ENCODE results near the gene VTI1A. TPM values are rescaled to one million over a fixed set of nuclear protein-coding genes. Genes with fewer than 3 reads are reported as not detected.
A peak's percentile ranks its signal among the peaks of the same experiment; 100 is the strongest.

VTI1A gene
- total RNA-seq, 1 experiment from 2014 or later = 12.0 TPM

DNA sequence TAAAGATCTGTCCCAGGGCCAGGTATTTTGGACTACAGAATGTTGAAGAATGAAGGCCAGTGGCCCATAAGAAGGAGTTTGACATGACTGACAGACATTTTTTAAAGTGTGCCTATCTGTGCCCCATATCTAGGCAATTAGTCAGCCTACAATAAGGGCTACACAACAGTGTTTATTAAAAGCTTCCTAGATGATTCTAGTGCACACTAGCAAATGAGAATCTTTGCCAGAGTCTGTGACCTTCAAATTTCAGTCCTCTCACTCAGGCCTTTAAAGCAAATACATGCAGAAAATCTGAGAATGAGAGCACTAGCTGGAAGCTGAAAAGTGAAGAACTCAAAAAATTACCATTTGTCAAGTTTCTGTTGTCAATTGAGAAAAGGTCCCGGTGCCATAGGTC, 208.7 kb downstream of the VTI1A start:
- Histone ChIP-seq H3K27me3 (no peaks in the 10 kb centered on the region), H3K9me3 (no peaks in the 10 kb centered on the region), H3K4me3 (no peak overlapping the region), H3K36me3 (no peaks in the 10 kb centered on the region)
- DNase-seq = no peak

DNA sequence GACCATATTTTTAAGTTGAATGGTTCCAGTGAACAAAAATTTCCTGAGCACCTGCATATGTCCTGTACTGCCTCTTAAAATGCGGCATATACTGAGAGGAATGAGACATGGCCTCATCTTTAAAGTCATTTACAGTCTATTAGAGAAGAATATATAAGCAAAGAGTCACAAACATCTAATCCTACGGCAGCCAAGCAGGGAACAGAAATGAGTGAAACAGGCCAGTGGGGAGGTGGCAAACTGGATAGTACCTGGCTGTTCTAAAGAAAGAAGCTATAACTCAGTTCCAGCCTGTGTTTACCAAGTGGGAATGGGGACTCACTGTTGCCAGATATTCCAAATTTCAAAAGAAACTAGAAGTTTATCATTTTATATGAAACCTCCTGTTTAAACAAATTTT, 211.4 kb downstream of the VTI1A start:
- no peak for DNase-seq
- peaks cover 4% of the 10 kb centered on the region; the same call in 1 of the 2 replicates for H3K9me3 ChIP-seq
- no peaks in the 10 kb centered on the region for H3K36me3 ChIP-seq
- H3K27me3 ChIP-seq = no peaks in the 10 kb centered on the region
- H3K4me3 ChIP-seq = no peak overlapping the region

DNA sequence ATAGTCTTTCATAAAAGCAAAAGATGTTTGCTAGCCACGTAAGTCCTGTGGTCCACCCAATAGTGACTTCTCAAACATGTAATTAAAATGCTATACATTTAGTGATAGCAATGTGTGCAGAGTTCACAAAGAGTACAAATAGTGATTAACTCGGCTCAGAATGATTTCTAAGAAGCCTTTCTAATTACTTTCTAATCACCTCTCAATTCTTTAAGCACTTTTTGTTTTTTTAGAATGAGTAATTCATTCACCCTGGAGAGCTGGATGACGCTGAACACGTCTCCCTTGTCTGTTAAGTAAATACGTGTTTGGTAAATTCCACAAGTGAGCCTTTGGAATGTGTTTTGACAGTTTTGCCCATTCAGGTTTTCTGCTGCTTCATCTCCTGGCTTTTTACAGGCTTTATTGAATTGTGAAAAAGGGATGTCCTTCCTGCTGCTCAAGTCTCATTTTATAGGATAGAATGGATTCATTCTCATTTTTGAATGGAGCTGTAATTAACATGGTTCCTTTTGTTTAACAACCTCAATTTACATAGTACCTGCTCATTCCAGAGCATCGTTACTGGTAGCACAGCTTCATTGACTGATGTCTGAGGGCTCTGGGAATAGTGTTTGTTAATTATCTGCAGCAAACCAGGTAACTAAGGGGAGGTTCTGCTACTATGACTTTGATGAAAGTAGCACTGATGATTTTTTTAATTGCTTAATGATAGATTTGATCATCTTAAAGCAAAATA, 212.1 kb downstream of the VTI1A start:
- Histone ChIP-seq H3K27me3 (no peaks in the 10 kb centered on the region), H3K9me3 (peaks cover 4% of the 10 kb centered on the region; the same call in 1 of the 2 replicates), H3K36me3 (no peaks in the 10 kb centered on the region; the same call in 1 of the 2 replicates), H3K4me3 (no peak overlapping the region)
- DNase-seq = no peak

DNA sequence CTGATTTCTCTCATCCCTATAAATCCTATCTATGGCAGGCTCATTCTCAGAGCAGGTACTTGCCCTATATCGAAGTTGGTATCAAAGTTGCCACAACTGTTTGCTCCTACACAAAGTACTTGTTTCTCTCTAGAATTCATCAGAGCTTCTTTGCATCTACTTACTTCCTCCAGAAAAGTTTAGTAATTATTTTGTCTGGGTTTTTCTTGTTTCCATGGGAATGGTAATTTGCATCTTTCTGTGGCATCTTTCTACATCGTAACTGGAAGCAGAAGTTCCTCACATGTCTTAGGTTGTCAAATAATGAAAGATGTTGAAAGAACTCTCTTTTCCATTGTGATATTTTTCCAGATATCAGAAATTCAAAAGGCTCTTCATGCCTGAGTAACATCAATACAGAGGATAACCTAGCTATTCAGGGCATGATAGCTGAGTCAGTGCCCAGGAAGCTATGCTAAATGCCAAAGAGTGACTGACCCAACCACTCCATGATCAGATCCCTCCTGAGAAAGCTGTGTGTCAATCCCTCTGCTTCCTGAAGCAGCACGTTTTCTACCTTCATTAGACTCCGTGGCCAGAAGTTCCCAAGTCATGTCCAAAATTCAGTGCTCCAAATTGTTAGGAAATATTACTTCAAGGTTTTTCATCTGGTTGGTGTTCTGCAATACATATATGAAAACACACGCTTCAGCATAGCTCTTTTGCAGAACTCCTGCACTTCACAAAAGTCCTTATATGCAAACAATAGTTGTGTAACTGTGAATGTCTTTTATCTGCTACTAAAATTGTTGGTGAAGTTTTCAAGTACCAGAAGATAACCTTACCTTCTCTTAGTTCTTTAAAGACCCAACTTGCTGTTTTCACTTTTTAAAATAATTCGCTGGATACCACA, 216.5 kb downstream of the VTI1A start:
- DNase-seq = peak; percentile 75
- H3K9me3 ChIP-seq = peaks cover 4% of the 10 kb centered on the region; the same call in 1 of the 2 replicates
- H3K27me3 ChIP-seq = no peaks in the 10 kb centered on the region
- no peak overlapping the region for H3K4me3 ChIP-seq
- no peaks in the 10 kb centered on the region; the same call in 1 of the 2 replicates for H3K36me3 ChIP-seq

DNA sequence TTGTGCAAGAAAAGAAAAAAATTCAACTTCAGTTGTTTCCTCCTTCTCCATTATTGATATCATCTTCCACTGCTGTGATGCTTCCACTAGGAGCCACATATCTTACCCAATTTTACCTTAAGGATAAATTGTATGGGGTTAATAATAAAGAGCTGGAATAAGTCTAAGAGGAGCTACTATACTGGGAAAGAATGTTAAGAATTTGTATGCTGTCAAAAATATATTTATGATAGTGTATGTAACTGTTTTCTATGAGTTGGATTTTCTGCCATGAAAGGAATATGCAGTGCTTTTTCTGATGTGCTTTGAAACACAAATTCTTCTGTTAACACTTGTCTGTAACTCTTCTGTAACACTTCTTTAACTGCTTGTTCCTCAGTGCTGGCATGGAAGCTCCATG, 219.1 kb downstream of the VTI1A start:
- Histone ChIP-seq H3K9me3 (peaks cover 4% of the 10 kb centered on the region; the same call in 1 of the 2 replicates), H3K36me3 (no peaks in the 10 kb centered on the region; the same call in 1 of the 2 replicates), H3K27me3 (no peaks in the 10 kb centered on the region), H3K4me3 (no peak overlapping the region)
- no peak for DNase-seq

DNA sequence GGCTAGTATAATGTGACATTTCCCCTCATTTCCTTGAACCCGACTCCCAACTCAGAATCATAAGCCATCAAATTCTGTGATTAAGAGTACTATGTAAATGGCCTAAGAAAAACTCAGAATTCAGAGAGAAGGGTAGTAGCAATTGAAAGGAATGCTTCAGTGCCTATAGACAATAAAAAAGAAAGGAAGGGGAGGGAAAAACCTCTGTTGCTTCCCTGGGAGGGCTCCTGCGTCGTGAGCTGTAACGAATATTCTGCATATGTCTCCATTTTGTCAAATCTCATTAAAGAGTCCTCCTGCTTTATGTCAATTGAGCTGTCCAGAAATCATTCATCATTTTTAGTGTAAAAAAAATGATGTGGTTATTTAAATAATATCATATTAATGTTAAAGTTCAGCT, 223.0 kb downstream of the VTI1A start:
- no peak for DNase-seq
- Histone ChIP-seq H3K27me3 (no peaks in the 10 kb centered on the region), H3K4me3 (no peak overlapping the region), H3K9me3 (no peaks in the 10 kb centered on the region), H3K36me3 (no peaks in the 10 kb centered on the region)

DNA sequence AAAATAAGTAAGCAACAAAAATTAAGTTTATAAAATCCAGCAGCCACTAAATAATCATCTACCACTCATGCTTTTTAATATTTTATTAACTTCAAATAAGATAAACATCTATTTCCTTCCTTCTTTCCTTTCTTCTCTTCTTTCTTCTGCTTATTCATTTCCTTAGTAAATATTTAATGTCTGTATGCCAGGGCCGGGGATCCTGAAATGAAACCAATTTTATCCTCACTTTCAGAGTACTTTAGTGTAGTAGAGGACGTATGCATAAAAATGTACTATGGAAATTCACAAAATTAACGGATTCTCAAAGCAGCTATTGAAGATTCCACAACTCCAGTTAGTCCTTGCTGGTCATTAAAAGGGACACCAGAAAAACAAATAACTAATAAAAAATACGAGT, 224.7 kb downstream of the VTI1A start:
- Histone ChIP-seq H3K4me3 (no peak overlapping the region), H3K27me3 (no peaks in the 10 kb centered on the region), H3K9me3 (no peaks in the 10 kb centered on the region), H3K36me3 (no peaks in the 10 kb centered on the region)
- DNase-seq = no peak

DNA sequence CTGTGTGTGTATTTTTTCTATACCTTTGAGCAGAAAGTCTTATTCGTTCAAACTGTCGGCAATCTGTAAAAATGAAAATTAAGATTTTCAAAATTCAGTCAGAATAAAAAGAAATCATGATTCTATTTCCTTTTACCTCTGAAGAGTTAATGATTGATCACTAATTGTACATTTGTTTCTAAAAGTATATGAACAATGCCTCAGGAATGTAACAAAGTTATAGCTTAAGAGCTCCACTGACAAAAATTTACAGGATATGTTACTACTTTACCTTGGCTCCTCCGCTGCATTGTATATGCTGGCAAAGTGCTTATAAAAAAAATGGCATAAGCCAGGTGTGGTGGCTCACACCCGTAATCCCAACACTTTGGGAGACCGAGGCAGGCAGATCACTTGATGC, 225.7 kb downstream of the VTI1A start:
- no peak overlapping the region for H3K4me3 ChIP-seq
- no peaks in the 10 kb centered on the region for H3K27me3 ChIP-seq
- H3K9me3 ChIP-seq = no peaks in the 10 kb centered on the region
- no peak for DNase-seq
- no peaks in the 10 kb centered on the region for H3K36me3 ChIP-seq

DNA sequence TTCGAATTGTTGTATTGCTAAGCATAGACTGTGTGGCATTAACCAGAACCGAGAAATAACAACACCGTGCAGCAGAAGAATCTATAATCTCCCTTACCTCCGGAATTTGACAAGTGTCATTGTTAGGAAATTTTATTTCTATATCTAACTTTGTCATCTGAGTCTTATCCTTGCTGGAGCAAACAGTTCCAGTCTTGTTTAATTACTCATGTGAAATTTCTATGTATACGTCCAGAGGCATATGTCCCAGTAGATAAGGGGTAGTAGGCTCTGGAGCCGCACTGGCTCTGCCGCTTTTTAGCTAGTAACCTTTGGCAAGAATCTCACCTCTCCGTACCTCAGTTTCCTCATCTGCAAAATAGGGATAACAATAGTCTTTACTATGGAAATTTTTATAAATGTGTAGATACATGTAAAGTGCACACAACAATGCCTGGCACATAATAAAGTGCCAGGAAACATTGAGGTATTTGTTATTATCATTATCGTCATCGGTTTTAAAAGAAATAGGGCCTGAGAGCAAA, 228.6 kb downstream of the VTI1A start:
- H3K36me3 ChIP-seq = no peaks in the 10 kb centered on the region
- H3K9me3 ChIP-seq = no peaks in the 10 kb centered on the region
- H3K27me3 ChIP-seq = no peaks in the 10 kb centered on the region
- H3K4me3 ChIP-seq = no peak overlapping the region
- DNase-seq = no peak

DNA sequence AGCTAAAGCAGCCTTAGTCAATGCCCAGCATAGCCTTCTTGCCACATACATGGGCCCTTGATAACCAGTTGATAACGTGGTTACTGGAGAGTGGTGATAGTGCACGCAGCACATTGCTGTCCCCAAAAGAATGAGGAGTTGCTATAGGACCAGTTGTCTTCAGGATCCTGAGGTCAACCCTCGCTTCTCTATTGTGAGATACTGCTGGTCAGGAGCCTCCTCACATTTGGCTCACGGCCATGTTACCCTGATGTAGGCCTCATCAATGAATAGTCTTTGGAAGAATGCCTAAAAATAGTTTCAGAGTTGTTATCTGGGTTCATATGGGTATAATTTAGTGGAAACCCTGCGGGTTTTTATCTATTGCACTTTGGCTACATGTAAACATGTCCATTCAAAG, 230.7 kb downstream of the VTI1A start:
- Histone ChIP-seq H3K36me3 (no peaks in the 10 kb centered on the region), H3K4me3 (no peak overlapping the region), H3K9me3 (no peaks in the 10 kb centered on the region), H3K27me3 (no peaks in the 10 kb centered on the region)
- no peak for DNase-seq

DNA sequence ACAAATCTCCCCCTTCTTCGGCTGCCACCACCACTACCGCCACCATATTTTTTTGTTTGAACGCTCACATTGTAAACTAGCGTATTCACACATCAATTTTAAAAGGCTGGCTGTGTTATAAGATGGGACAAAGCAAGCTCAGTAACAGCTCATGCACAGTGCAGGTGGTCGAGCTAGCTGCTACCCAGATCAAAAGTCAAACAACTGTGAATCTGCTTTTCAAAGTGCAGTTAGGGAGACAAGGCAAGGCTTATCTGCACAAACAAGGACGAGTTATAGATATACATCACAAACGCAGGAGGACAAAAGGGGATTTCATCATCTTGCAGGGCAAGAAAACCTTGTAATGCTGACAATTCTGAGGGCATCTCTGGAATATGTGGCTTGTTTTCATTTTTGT, 231.6 kb downstream of the VTI1A start:
- no peak overlapping the region for H3K4me3 ChIP-seq
- DNase-seq = no peak
- H3K27me3 ChIP-seq = no peaks in the 10 kb centered on the region
- no peaks in the 10 kb centered on the region for H3K9me3 ChIP-seq
- H3K36me3 ChIP-seq = no peaks in the 10 kb centered on the region

DNA sequence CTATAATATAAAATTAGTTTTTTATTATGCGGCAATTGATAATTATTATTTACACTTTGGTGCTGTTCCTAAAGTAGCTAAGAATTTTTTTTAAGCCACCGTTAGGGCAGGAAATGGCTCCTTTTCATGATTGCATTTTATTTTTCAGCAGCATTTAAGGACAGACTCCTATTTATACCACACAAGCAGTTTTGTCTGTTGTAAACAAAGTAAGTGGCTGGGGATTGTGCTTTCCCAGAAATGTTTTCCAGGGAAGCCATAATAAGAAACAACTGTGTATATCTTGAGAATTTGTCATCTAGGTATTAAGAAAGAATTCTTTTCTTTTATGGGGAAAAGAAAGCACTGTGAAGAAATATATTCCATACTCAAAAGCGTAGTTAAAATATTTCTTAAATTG, 232.0 kb downstream of the VTI1A start:
- H3K4me3 ChIP-seq = no peak overlapping the region
- no peaks in the 10 kb centered on the region for H3K36me3 ChIP-seq
- DNase-seq = no peak
- no peaks in the 10 kb centered on the region for H3K9me3 ChIP-seq
- no peaks in the 10 kb centered on the region for H3K27me3 ChIP-seq

DNA sequence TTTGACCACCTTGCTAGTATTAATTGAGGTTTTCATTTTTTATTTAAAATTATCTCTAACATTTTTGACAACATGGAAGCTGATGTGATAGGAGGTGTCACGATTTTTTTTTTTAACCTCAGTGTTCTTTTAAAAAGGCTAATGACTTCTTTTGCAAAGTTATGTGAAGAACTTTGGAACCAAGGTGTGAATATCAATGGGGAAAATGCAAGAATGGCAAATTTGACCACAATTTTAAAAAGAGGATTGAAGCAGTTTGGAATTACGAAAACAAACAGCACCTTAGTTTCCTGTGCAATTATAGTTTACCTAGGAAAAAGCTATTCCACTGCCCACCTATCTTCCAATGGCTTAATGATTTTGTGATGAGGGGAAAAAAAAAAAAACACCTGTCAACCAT, 232.4 kb downstream of the VTI1A start:
- Histone ChIP-seq H3K36me3 (no peaks in the 10 kb centered on the region), H3K27me3 (no peaks in the 10 kb centered on the region), H3K9me3 (no peaks in the 10 kb centered on the region), H3K4me3 (no peak overlapping the region)
- DNase-seq = no peak

DNA sequence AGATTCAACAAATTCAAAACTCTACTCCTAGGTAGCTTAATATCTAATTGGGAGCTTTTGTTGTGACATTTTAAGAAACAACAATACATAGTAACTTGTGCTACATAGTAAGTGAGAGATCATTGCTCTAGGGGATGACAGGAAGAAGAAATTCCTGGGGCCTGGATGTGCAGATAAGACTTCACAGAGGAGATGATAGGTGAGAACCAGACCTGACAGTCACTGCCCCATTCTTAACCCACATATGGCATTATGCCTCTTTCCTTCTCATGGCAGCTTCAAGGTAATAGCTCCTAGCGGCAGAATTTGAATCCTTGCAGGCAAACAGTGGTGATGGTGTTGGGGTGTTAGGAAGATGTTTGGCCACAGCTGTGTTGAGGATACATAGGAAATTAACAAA, 233.6 kb downstream of the VTI1A start:
- no peaks in the 10 kb centered on the region for H3K9me3 ChIP-seq
- no peaks in the 10 kb centered on the region for H3K36me3 ChIP-seq
- no peak for DNase-seq
- no peaks in the 10 kb centered on the region for H3K27me3 ChIP-seq
- H3K4me3 ChIP-seq = no peak overlapping the region

DNA sequence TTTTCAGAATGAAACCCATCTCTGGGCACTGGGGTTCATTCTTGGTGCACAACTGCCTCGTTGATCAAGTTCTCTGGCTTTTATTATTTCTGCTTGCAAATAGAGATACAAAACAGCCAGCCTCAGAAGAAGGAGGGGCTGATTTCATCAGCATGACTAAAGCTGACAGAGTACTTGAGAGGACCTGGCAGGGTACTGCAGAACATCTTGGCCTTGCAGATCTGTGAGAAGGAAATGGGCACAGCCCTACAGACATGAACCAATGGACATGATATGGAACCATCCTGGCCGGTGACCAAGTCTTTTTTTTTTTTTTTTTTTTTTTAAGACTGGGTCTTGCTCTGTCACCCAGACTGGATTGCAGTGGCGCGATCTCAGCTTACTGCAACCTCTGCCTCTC, 240.6 kb downstream of the VTI1A start:
- DNase-seq = peak; percentile 80
- Histone ChIP-seq H3K27me3 (no peaks in the 10 kb centered on the region), H3K9me3 (no peaks in the 10 kb centered on the region), H3K4me3 (no peak overlapping the region), H3K36me3 (no peaks in the 10 kb centered on the region; the same call in 1 of the 2 replicates)

DNA sequence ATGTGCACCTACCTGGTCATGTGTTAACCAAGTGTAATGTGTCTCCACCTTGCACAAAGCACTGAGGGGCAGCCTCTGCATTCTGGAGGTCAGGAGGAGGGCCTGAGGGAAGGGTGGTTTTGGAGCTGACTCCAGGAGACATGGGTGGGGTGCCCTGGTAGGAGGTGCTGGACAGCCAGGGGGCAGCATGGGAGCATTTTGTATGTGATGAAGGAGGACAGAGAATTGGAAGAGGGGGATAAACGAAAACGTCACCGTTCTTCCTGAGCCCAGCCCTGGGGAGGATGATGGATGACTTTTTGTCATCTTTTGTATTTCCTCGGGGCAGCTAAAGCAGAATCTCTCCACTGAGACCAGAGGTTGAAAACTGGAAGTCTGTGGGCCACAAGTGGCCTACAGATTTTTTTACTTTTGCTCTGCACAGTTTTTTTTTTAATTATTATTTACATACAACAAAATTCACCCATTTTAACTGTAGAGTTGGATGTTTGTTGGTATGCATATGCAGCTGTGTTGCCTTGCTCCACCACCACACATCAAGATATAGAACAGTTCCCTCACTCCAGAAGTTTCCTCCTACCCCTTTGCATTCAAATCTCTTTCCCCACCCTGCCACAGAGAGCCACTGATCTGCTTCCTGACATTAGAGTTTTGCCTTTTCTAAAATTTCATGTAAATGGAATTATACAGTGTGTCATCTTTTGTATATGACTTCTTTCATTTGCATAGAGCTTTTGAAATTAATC, 242.5 kb downstream of the VTI1A start:
- Histone ChIP-seq H3K36me3 (no peaks in the 10 kb centered on the region; the same call in 1 of the 2 replicates), H3K9me3 (no peaks in the 10 kb centered on the region), H3K4me3 (no peak overlapping the region), H3K27me3 (no peaks in the 10 kb centered on the region)
- DNase-seq = peak; percentile 3

DNA sequence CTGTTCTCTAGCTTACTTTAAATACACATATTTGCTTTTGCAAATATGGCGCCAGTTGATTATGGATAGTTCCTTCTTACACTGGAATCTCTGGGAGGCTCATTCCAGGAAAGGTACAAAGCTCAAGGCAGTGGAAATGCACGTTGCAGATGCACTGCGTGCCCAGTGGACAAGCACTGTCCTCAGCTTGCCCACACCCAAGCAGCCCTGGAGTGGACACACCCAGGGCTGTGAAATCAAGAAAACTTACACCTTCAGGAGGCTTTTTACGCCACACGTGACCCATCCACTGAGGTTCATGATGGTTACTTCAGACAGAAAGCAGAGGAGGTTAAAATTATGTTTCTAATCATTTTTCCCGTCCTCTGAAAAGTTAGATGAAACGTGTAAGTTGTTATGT, 248.5 kb downstream of the VTI1A start:
- Histone ChIP-seq H3K36me3 (no peaks in the 10 kb centered on the region), H3K4me3 (no peak overlapping the region), H3K27me3 (no peaks in the 10 kb centered on the region), H3K9me3 (no peaks in the 10 kb centered on the region)
- DNase-seq = no peak

All from MG63 (cell line).